CD4-positive, alpha-beta T cell treated with Interleukin-15 for 4 hours (primary cell): ENCODE data around the gene HERC5.
"Not testable (repeated sequence)": the region's sequence is repeated elsewhere in the genome, so short reads cannot be mapped to it uniquely, and the experiment has no call there.

Experiments
- DNase-seq: peaks from one replicate; pipeline ENCODE4 v3.0.0-alpha.2; 2020; ENCODE audit warnings: low spot score

Gene HERC5

DNA sequence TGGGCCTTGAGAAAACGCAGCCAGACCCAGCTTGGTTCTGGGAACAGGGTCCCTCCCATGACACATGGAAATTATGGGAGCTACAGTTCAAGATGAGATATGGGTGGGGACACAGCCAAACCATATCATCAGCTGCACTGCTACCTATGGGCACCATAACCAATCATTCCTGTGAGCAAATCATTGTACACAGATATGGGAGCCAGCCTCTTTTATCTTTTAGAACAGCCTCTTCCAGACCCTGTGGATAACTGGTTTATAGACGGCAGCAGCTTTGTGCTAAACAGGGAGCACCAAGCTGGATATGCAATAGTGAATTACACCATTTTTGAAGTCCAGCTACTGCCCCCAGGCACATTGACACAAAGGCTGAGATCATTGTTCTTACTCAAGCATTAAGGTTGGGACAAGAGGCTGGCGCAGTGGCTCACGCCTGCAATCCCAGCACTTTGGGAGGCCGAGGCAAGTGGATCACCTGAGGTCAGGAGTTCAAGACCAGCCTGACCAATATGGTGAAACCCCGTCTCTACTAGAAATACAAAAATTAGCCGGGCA lies 8.6 kb upstream of the HERC5 start:
- DNase-seq, result not testable (repeated sequence)

DNA sequence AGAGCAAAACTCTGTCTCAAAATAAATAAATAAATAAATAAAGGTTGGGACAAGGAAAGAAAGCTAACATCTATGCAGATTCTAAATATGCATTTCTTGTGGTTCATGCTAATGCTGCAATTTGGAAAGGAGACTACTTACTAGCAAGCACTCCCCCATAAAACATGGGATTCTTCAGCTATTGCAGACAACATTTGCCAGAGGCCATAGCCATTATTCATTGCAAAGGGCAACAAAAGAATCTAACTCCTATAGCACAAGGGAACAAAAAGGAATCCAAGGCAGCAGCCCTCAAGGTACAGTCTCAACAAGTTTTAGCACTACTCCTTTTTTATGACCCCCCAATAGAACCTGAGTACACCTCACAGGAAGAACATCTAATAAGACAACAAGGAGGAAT lies 8.0 kb upstream of the HERC5 start:
- no peak for DNase-seq

DNA sequence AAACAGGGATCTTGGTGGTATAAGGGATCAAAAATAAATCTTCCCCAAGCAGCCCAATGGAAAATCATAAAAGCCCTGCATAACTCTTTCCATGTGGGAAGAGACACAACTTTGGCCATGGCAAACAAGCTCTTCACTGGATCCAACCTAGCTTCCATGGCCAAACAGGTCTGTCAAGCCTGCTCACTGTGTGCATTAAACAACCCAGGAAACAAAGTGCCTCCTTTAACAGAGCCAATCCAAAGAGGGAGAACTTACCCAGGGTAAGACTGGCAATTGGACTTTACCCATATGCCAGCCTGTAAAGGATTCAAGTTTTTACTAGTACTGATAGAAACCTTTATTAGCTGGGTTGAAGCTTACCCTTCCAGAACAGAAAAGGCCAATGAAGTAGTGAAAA lies 7.6 kb upstream of the HERC5 start:
- no peak for DNase-seq

DNA sequence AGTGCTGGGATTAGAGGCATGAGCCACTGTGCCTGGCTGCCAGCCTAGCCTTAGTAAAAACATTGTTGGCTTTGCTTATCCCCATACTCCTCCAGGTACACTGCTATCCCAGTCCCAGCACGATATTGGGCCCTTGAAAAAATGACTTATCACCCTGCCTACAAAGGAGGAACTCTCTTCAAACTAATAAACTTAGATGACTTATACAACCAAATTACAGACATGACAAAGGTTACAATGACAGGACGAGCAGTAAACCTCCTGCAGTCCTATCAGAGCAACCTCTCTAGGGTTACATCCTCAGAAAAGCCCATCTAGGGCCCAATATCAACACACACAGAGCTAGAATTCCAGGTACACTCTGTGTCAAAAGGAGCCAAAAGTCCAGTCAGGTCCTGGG lies 5.7 kb upstream of the HERC5 start:
- no peak for DNase-seq

DNA sequence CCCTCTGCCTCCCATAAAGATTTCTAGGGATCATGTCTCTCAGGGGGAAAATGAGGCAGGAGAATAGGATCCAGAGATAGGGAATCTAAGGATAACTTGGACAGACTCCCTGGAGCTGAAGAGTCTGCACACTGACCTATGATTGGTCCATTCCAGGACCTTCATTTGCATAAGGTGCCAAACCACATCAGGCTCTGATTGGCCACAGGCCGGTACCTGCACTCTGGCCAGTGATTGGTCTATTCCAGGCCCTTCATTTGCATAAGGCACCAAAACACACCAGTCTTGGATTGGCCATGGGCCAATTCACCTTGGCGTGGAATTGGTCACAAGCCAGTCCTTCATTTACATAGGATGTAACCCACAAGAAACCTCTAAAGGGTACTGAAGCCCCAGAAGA lies 4.0 kb upstream of the HERC5 start:
- DNase-seq, result no peak

DNA sequence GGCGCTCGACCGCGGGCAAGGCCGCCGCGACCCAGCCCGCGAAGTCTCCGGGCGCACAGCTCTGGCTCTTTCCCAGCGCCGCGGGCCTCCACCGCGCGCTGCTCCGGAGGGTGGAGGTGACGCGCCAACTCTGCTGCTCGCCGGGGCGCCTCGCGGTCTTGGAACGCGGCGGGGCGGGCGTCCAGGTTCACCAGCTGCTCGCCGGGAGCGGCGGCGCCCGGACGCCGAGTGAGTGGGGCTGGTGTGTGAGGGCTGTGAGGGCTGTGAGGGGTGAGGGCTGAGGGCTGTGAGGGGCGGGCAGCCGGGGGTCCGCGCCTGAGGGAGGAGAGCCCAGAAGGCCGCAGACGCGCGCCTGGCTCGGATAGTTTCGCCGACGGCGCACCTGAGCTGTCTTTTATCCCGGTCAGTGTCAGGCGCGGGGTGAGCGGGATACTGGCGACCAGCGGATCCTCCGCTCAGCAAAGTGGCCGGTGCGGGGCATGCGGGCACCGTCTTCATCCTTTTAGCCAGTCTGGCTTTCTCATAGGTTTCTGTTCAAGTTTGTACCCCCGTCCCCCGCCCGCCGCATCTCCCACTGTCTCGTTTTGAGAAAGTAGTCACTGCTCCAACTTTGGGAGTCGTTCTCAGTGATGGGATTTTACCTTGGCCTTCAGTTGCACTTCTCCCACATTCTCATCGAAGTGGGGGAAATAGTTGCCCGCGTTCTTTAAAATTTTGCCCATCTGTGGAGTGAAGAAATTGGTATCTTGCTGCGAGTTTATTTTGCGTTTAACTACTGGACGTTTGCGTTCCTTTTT lies 586 bp downstream of the HERC5 start:
- peak; percentile 19 for DNase-seq

DNA sequence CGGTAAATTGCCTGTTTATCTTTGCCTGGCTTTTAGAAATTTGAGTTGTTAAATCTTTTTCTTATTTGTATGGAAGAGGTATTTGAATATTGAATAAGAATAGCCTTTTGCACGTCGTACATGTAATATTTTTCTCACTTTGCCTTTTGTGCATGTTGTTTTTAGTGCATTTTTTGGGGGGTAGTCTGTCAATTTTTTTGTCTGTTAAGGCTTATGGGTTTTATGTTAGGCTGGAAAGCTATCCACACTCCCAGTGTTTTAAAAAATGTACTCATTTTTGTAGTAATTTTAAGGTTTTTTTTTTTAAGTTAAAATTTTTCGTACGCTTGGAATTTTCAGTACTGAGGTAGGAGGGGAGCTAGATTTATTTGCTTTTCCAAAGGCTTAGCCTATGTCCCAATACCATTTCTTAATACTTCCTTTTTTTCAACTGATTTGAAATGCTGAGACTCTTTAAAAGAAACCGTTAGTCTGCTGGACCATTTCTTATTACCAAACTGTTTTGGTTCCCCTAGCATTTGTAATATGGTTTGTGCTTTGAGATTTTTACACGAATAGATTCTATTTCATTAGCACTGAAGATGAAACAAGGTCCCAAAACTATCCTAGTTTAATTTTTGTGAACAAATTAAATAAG lies 1.3 kb downstream of the HERC5 start:
- DNase-seq, result no peak

DNA sequence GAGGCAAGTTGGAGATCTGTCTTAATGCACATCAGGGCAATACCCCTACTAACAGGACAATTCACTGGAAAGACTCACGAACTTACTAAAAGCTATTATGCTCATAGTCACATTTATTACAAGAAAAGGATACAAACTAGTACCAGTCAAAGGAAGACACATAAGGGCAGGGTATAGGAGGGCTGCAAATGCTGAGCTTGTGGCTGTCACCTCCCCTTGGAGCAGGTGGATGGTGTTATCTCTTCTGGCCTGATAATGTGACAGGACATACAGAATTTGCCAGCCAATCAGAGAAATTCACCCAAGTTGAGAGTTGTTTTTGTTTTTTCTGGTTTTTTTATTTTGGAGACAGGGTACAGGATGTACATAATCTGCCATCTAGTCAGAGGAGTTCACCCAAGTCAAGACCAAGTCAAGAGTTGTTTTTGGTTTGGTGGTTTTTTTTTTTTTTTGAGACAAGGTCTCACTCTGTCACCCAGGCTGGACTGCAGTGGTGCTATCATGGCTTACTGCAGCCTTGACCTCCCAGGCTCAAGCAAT lies 8.8 kb downstream of the HERC5 start:
- DNase-seq, result no peak

DNA sequence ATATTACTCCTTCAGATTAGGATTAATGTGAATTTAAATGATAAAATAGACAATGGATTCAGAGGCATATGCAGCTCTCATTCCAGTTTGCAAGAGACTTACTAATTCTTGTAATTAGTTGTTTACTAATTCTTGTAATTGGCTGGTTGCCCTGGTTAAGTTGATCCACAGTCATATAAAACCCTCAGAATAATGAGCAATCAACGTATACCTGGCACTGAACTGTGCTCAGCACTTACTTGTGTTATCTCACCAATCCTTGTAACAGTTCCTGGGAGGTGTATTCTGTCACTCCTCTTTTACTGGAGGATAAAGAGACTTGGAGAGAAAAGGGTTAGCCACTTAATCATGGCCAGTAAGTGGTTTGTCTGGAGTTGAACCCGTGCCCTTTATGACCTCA lies 10.5 kb downstream of the HERC5 start:
- no peak for DNase-seq

DNA sequence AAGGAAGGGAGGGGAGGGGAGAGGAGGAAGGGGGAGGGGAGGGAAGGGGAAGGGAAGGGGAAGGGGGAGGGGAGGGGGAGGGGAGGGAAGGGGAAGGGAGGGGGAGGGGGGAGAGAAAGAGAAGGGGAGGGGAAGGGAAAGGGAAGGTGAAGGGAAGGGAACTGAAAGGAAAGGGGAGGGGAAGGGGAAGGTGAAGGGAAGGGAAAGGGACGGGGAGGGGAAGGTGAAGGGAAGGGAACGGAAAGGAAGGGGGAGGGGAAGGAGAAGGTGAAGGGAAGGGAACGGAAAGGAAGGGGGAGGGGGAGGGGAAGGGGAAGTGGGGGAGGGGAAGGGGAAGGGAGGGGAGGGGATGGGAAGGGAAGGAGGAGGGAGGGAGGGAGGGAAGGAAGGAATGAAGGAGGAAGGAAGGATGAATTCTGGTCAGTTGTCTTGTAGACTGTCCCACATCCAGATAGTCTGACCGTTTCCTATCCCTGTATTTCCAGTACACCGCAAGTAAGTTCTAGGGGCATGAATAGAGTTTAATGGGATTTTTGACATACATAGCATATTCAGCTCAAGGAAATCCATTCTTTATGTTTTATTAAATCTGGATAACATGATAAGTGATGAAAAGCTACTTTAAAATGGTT lies 20.4 kb downstream of the HERC5 start:
- DNase-seq, result no peak

DNA sequence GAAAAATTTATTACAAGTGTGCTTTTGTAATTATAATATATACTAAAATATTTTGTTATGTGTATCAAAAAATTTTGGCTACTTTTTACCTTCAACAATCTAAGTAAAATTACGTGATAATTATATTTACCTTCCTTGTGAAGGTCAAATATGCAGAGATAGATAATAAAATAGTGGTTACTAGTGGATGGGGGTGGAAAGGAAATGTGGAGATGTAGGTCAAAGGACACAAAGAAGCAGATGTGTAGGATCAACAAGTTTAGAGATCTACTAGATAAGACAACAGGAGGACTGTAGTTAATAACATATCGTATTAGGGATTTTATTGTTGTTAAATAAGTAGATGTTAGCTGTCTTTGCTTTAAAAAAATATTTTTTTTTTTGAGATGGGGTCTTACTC lies 21.3 kb downstream of the HERC5 start:
- DNase-seq, result no peak

DNA sequence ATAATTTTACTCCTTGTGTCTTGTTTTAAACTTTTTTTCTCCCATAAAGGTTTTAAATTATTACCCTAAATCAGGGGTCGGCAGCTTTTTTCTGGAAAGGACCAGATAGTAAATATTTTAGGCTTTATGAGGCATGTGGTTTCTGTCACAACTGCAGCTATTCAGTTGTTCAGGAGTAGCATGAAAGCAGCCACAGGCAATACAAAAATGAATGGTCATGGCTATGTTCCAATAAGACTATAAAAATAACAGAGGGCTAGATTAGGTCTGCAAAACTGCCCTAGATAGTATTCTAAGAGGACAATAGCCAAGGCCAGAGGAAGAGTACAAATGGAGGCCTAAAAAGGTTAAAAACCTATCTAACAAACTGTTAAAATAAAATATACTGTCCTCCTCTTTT lies 24.6 kb downstream of the HERC5 start:
- no peak for DNase-seq

DNA sequence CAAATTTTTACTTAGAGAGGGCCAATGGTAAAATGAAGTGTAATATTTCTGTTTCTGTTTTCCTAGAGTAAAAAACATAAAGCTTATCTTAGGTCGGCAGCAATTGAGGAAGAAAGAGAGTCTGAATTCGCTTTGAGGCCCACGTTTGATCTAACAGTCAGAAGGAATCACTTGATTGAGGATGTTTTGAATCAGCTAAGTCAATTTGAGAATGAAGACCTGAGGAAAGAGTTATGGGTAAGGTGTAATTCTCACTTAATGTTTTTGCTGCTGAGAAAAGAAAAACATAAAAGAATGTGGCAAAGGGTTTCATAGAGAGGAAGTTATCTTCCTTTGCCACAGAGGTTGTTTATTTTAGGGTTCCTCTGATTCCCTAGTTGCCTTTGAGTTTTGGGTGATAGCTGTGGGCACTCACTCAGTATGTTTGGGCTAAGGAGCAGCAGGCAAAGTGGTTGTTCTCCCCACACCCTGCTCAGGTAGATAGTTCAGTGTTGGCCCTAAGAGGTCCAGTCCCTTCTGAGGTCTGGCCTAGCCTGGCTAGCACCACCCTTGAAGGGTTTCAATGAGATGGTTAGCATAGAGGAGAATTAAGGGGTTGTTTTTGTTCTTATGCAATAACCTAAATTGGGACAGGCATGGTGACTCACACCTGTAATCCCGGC lies 32.3 kb downstream of the HERC5 start:
- no peak for DNase-seq

DNA sequence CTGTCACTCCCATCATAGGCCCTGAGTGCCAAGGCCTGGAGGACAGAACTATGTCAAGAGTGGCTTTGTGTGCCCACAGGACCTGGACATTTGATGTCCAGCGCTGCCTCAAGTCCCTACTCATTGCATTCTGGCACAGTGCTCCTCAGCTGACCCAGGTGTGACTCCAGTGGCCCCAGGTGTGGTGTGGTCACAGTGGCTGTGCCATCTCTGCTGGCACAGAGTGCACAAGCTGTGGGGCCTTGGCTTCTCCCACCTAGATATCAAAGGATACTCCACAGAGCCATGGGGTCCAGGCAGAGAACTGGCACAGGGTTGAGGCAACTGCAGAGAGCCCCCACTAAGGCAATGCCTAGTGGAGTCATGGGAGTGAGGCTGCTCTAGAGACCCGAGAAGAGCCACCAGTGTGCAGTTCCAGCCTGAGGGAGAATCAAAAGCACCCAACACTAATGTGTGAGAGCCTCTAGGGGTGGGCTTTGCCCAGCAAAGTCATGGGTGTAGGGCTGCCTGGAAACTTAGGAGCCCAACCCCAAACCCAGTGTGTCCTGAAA lies 41.0 kb downstream of the HERC5 start:
- DNase-seq, result no peak

DNA sequence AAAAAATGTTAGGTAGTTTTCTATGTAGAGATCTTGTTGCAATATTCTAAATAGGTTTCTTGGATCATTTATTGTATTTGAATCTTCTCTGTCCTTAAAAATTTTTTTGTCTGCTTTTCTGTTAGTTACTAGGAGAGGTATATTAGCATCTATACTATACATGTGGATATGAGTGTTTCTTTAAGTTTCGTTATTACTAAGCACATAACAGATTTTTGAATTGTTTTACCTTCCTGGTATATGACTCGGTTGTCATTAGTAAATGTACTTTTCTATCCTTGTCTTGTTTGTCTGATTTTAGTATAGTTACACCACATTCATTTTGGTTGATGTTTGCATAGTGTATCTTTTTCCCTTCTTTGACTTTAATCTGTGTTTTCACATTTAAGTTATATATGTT lies 46.4 kb downstream of the HERC5 start:
- DNase-seq, result no peak

DNA sequence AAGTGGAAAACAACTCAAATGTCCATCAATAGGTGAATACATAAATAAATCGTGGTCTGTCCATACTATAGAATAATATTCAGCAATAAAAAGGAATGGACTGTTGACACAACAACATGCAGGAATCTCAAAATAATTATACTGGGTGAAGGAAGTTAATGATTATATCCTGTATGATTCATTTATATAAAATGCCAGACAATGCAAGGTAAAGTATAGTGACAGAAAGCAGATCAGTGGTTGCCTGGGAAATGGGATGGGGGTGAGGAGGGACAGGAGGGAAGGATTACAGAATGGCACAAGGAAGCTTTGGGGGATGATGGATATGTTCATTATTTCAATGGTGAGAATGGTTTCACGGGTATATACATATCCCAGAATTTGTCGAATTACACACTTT lies 54.3 kb downstream of the HERC5 start:
- DNase-seq, result no peak

DNA sequence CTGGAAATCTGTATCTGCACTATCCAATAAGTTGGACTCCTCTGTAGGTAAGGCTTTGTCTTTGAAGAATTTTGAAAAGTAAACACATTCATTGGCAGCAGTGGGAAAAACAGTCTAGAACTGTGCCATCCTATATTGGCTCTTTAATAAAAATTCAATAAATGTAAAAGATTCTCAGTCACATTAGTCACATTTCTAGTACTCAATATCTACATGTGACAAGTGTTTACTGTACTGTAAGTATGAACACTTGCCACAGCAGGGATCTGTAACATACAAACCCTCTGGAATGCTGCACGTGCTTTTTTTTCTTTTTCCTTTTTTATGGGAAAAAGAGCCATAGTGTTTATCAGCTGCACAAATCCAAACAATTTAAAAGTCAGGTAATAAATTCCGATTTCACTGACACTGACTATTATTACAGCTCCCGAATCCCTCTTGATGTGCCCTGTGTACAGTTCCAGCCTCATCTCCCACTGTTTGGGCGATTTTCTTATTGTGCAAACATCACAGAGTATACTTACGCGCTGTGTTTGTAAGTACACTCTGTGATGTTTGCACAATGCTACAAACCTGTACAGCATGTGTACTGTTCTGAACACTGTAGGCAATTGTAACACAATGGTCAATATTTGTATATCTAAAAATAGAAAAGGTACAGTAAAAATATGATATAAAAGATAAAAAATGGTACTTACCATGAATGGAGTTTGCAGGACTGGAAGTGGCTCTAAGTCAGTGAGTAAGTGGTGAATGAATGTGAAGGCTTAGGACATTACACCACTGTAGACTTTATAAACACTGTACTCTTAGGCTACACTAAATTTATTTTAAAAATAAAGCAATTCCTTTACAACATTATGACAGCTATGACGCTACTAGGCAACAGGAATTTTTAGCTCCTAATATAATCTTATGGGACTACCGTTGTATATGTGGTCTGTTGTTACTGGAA lies 57.9 kb downstream of the HERC5 start:
- DNase-seq, result no peak

DNA sequence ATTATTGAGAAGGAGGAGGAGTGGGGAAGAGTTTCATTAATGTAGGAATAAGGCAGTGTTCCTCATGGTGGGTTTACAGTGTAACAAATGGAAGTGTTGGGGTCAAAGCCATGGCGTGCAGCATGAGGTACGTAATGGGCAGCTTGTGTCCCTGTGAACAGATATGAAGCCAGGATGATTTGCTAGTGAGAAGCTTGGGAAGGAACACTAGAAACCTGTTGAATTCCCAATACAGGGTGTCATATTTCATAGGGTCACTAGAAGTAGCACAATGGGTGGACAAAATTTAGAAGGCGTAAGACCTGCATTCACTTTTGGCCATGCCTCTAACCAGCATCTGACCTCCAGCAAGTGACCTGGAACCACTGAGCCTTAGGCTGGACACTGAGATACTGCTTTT lies 59.8 kb downstream of the HERC5 start:
- DNase-seq, result no peak

DNA sequence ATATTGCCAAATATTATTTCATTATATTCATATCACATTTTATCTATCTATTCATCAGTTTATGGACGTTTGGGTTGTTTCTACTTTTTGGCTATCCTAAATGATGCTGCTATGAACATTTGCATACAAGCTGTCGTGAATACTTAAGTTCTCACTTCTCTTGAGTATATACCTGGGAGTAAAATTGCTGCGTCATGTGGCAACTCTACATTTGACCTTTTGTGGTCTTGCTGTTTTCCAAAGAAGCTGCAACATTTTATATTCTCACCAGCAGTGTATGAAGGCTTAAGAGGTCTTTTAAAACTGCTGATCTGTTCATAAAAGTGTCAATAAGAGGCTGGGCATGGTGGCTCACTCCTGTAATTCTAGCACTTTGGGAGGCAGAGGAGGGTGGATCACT lies 60.9 kb downstream of the HERC5 start:
- no peak for DNase-seq

DNA sequence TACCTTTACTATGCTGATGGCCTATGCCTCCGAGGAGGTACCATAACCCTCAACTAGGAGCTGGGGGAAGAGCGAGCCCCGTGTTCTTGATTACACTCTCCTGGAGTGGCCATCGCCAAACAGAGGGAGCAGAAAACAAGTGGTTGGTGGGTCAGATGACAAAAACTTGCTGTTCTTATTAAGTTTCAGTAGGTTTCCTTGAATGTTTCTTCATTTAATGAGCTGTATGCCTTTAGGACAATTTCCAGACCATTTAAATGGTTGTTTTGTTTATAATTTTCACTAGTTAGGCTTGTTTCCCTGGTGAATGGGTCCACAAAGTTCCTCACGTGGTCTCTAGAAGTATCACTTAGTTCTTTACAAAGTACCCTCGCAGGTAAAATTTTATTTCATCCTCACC lies 62.0 kb downstream of the HERC5 start:
- DNase-seq, result no peak
